ENCODE measurements around the gene ARMH3.
"Not testable (repeated sequence)": the region's sequence is repeated elsewhere in the genome, so short reads cannot be mapped to it uniquely, and the experiment has no call there.

GRCh38 chr10:102035807-102036206 lies 20.2 kb downstream of the ARMH3 start:
- not testable (repeated sequence) for TF ChIP-seq EZH2 (IDR thresholded peaks at IDR 0.05; ENCODE audit: low read depth, unreplicated experiment); POLR2AphosphoS5 (IDR thresholded peaks at IDR 0.05; ENCODE audit: low read depth); EZH2phosphoT487 (IDR thresholded peaks at IDR 0.05; ENCODE audit: unreplicated experiment); REST (IDR thresholded peaks at IDR 0.05; ENCODE audit: unreplicated experiment); ZNF331 (CRISPR knock-in tag; IDR thresholded peaks at IDR 0.05; ENCODE audit: low read depth)
- TF ChIP-seq, protein P1, sequence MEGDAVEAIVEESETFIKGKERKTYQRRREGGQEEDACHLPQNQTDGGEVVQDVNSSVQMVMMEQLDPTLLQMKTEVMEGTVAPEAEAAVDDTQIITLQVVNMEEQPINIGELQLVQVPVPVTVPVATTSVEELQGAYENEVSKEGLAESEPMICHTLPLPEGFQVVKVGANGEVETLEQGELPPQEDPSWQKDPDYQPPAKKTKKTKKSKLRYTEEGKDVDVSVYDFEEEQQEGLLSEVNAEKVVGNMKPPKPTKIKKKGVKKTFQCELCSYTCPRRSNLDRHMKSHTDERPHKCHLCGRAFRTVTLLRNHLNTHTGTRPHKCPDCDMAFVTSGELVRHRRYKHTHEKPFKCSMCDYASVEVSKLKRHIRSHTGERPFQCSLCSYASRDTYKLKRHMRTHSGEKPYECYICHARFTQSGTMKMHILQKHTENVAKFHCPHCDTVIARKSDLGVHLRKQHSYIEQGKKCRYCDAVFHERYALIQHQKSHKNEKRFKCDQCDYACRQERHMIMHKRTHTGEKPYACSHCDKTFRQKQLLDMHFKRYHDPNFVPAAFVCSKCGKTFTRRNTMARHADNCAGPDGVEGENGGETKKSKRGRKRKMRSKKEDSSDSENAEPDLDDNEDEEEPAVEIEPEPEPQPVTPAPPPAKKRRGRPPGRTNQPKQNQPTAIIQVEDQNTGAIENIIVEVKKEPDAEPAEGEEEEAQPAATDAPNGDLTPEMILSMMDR (conservative IDR thresholded peaks at IDR 0.05; ENCODE audit: low read depth in 2 of 2): not testable (repeated sequence)
